MM.1S (cell line): ENCODE results near the gene CHI3L1.

Source experiments
- DNase-seq: peaks from one replicate; pipeline ENCODE4 v3.0.0-alpha.2; 2015
- H2AFZ ChIP-seq: fragments of 300-600 bp; sonication (generic); 2 replicates; pipeline ENCODE4 v1.6.0; 2016; ENCODE audit warnings: antibody characterized with exemption, low read length
- H3F3A ChIP-seq: fragments of 300-600 bp; sonication (generic); 2 replicates; pipeline ENCODE4 v1.6.1; 2016; ENCODE audit warnings: mild to moderate bottlenecking, antibody characterized with exemption, low read length, moderate library complexity, mixed read lengths; ENCODE audit not compliant: insufficient read depth
- H3K27ac ChIP-seq: fragments of 300-600 bp; sonication (generic); 2 replicates; pipeline ENCODE4 v1.5.1; 2016; ENCODE audit warnings: mild to moderate bottlenecking, low read length
- H3K27me3 ChIP-seq: fragments of 300-600 bp; sonication (generic); replicated peaks from 2 replicates; pipeline ENCODE4 v1.6.0; 2016; ENCODE audit warnings: low read length; ENCODE audit not compliant: insufficient read depth
- H3K36me3 ChIP-seq: fragments of 300-600 bp; sonication (generic); replicated peaks from 2 replicates; pipeline ENCODE4 v1.6.1; 2016; ENCODE audit warnings: mild to moderate bottlenecking, low read length, mixed read lengths; ENCODE audit not compliant: insufficient read depth
- H3K4me1 ChIP-seq: fragments of 300-600 bp; sonication (generic); 2 replicates; pipeline ENCODE4 v1.6.1; 2016; ENCODE audit warnings: low read length, mixed read lengths
- H3K4me2 ChIP-seq: fragments of 300-600 bp; sonication (generic); 2 replicates; pipeline ENCODE4 v1.6.0; 2016; ENCODE audit warnings: low read depth, low read length
- H3K4me3 ChIP-seq: fragments of 300-600 bp; sonication (generic); 2 replicates; pipeline ENCODE4 v1.5.1; 2016; ENCODE audit warnings: low read length, mixed read lengths
- H3K79me2 ChIP-seq: fragments of 300-600 bp; sonication (generic); 2 replicates; pipeline ENCODE4 v1.6.1; 2016; ENCODE audit warnings: mixed run types, low read length, mixed read lengths
- H3K9ac ChIP-seq: fragments of 300-600 bp; sonication (generic); 2 replicates; pipeline ENCODE4 v1.6.1; 2016; ENCODE audit warnings: low read length, mixed read lengths
- H3K9me2 ChIP-seq: fragments of 300-600 bp; sonication (generic); replicated peaks from 2 replicates; pipeline ENCODE4 v1.6.1; 2016; ENCODE audit warnings: mild to moderate bottlenecking, low read length, mixed read lengths; ENCODE audit not compliant: insufficient read depth
- H3K9me3 ChIP-seq: fragments of 300-600 bp; sonication (generic); replicated peaks from 2 replicates; pipeline ENCODE4 v1.6.1; 2016; ENCODE audit warnings: mild to moderate bottlenecking, low read length, mixed read lengths; ENCODE audit not compliant: insufficient read depth
- H4K20me1 ChIP-seq: fragments of 300-600 bp; sonication (generic); 2 replicates; pipeline ENCODE4 v1.6.1; 2016; ENCODE audit warnings: mild to moderate bottlenecking, low read length, moderate library complexity, mixed read lengths; ENCODE audit not compliant: insufficient read depth
- EZH2 ChIP-seq: fragments of 300-600 bp; sonication (generic); optimal IDR thresholded peaks from 2 replicates; pipeline ENCODE3; 2017; ENCODE audit warnings: low read depth, mild to moderate bottlenecking, antibody characterized with exemption, low read length, mixed read lengths
- EZH2phosphoT487 ChIP-seq: fragments of 300-600 bp; sonication (generic); IDR thresholded peaks from 2 replicates; pipeline ENCODE4 v1.6.1; 2018; ENCODE audit warnings: antibody characterized with exemption, low read length
- TF ChIP-seq, protein P1 (sequence below): fragments of 300-600 bp; sonication (generic); IDR thresholded peaks from 2 replicates; pipeline ENCODE4 v1.5.1; 2016; ENCODE audit warnings: antibody characterized with exemption, low read length, mixed read lengths

The CHI3L1 gene

DNA sequence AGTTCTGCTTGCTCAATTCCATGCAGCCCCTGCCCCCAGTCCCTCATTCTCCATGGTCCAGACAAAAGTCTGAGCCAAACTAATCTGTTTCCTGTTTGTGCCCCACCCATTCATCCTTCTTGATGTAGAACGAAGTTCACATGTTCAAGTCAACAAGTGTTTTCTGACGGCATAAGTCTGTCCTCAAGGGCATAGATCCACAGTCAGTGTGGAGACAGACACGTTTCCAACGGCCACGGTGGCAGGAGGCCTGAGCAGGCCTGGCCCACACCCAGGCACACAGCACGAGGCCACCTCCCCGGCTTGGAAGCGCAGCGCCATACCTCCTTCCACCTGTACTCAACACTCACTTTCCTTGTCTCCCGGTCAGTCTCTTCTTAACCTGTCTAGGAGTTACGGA is 42.9 kb downstream of the CHI3L1 start:
- Histone ChIP-seq H3K27ac (no peak overlapping the region), H3K4me2 (no peak overlapping the region), H3K36me3 (no peaks in the 10 kb centered on the region), H3K4me3 (no peak overlapping the region), H3K9ac (no peak overlapping the region), H3F3A (no peaks in the 10 kb centered on the region), H3K4me1 (no peaks in the 10 kb centered on the region), H4K20me1 (no peaks in the 10 kb centered on the region), H3K27me3 (no peaks in the 10 kb centered on the region), H3K79me2 (no peaks in the 10 kb centered on the region), H3K9me3 (no peaks in the 10 kb centered on the region), H3K9me2 (no peaks in the 10 kb centered on the region), H2AFZ (no peak overlapping the region)
- TF ChIP-seq EZH2 (no peak), EZH2phosphoT487 (no peak)
- TF ChIP-seq, protein P1, sequence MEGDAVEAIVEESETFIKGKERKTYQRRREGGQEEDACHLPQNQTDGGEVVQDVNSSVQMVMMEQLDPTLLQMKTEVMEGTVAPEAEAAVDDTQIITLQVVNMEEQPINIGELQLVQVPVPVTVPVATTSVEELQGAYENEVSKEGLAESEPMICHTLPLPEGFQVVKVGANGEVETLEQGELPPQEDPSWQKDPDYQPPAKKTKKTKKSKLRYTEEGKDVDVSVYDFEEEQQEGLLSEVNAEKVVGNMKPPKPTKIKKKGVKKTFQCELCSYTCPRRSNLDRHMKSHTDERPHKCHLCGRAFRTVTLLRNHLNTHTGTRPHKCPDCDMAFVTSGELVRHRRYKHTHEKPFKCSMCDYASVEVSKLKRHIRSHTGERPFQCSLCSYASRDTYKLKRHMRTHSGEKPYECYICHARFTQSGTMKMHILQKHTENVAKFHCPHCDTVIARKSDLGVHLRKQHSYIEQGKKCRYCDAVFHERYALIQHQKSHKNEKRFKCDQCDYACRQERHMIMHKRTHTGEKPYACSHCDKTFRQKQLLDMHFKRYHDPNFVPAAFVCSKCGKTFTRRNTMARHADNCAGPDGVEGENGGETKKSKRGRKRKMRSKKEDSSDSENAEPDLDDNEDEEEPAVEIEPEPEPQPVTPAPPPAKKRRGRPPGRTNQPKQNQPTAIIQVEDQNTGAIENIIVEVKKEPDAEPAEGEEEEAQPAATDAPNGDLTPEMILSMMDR: no peak
- no peak for DNase-seq

DNA sequence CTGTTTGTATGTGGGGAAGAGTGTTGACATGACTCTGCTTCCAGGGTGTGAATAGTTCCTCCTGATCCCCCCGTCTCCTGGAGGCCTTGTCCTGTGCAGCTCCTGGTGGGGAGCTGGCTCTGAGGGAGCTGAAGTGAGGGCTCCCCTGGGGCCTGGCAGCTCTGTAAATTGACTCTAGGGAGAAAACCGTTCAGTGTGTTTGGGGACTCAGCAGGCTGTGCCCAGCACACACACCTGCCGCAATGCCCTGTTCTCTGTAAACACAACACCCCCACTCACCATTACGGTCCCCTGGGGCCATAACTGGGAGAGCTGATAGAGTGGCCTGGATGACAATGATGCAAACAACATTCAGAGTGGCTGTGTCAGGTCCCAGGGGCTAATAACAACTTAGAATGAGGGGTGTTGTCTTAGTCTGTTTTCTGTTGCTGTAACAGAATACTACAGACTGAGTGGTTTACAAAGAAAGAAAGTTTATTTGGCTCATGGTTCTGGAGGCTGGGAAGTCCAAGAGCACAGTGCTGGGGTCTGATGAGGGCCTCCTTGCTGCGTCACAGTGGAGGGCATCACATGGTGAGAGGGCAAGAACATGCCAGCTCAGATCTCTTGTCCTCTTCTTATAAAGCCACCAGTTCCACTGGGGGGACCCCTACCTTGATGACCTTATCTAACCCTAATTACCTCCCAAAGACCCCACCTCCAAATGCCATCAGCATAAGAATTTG is 43.7 kb downstream of the CHI3L1 start:
- Histone ChIP-seq H3K27me3 (no peaks in the 10 kb centered on the region), H3K36me3 (no peaks in the 10 kb centered on the region), H4K20me1 (no peaks in the 10 kb centered on the region), H3K27ac (no peak overlapping the region), H3K9me3 (no peaks in the 10 kb centered on the region), H3K9ac (no peak overlapping the region), H3K79me2 (no peaks in the 10 kb centered on the region), H3F3A (no peaks in the 10 kb centered on the region), H3K4me3 (no peak overlapping the region), H3K4me1 (no peaks in the 10 kb centered on the region), H3K4me2 (no peak overlapping the region), H3K9me2 (no peaks in the 10 kb centered on the region), H2AFZ (no peak overlapping the region)
- DNase-seq: no peak
- TF ChIP-seq, protein P1: no peak
- TF ChIP-seq EZH2phosphoT487: no peak
- TF ChIP-seq EZH2: no peak

DNA sequence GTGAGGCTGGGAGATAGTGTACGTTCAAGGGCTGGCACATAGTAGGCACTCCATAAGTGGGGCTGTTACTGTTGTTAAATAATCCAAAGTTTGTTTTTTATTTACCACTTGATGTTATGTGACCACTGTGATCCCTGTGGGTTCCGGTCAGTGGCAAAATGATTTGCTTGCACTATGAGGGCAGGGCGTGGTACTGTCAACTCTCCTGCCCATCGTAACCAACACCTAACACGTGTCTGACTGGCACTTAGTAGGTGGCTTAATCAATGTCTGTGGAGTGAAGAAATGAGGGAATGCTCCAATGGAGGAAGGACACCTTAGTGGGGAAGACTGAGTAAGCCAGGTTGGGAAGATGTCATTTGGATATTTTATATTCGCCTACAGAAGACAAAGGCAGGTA is 44.4 kb downstream of the CHI3L1 start:
- Histone ChIP-seq H3K9ac (no peak overlapping the region), H4K20me1 (no peaks in the 10 kb centered on the region)

More for the DNA sequence above, 44.4 kb downstream of the CHI3L1 start:
- TF ChIP-seq, protein P1: no peak
- TF ChIP-seq EZH2: no peak
- no peak for TF ChIP-seq EZH2phosphoT487
- no peaks in the 10 kb centered on the region for H3K36me3 ChIP-seq
- H3K9me3 ChIP-seq: no peaks in the 10 kb centered on the region
- H3K27ac ChIP-seq: no peak overlapping the region
- no peak overlapping the region for H3K4me2 ChIP-seq
- H3F3A ChIP-seq: no peaks in the 10 kb centered on the region
- H3K4me3 ChIP-seq: no peak overlapping the region
- no peak overlapping the region for H2AFZ ChIP-seq
- DNase-seq: no peak
- H3K4me1 ChIP-seq: no peaks in the 10 kb centered on the region
- H3K27me3 ChIP-seq: no peaks in the 10 kb centered on the region
- H3K9me2 ChIP-seq: no peaks in the 10 kb centered on the region
- H3K79me2 ChIP-seq: no peaks in the 10 kb centered on the region
